Liver (tissue), 9 donors: Measurements from ENCODE around the gene CLPTM1L. TPM values are rescaled to one million over a fixed set of nuclear protein-coding genes. Genes with fewer than 3 reads are reported as not detected.

Source experiments
- DNase-seq: peaks from one replicate; pipeline ENCODE4 v3.0.0-alpha.2; 2017; ENCODE audit warnings: low spot score
- H3K27ac ChIP-seq, 2 donors: one replicate each; pipeline ENCODE4 v1.7.0; 2013; ENCODE audit warnings: inconsistent platforms in 2 of 2, low read length in 2 of 2, control low read depth in 1 of 2, low read depth in 1 of 2, mild to moderate bottlenecking in 1 of 2
- H3K27me3 ChIP-seq, 4 donors: one replicate each; pipeline versions ENCODE4 v1.6.1 to v1.7.0; 2013; ENCODE audit warnings: low read length in 3 of 4, inconsistent platforms in 1 of 4, mild to moderate bottlenecking in 1 of 4, moderate library complexity in 1 of 4; ENCODE audit not compliant: control insufficient read depth in 4 of 4, insufficient read depth in 4 of 4
- H3K36me3 ChIP-seq, 4 donors: one replicate each; pipeline versions ENCODE4 v1.6.1 to v1.7.0; 2013; ENCODE audit warnings: low read length in 3 of 4, mild to moderate bottlenecking in 3 of 4, low read depth in 1 of 4, moderate library complexity in 1 of 4; ENCODE audit not compliant: control insufficient read depth in 4 of 4, insufficient read depth in 3 of 4
- H3K4me1 ChIP-seq, 4 donors: one replicate each; pipeline versions ENCODE4 v1.6.1 to v1.7.0; 2013; ENCODE audit warnings: low read length in 3 of 4, mild to moderate bottlenecking in 3 of 4, moderate library complexity in 1 of 4; ENCODE audit not compliant: control insufficient read depth in 4 of 4, insufficient read depth in 4 of 4
- H3K4me3 ChIP-seq, 3 donors: one replicate each; pipeline versions ENCODE4 v1.6.1 to v1.7.0; 2013; ENCODE audit warnings: low read length in 3 of 3, control low read depth in 1 of 3, low read depth in 1 of 3, mild to moderate bottlenecking in 1 of 3
- H3K9ac ChIP-seq, 2 donors: one replicate each; pipeline ENCODE4 v1.7.0; 2013; ENCODE audit warnings: low read length in 2 of 2, mild to moderate bottlenecking in 2 of 2, moderate library complexity in 2 of 2, control low read depth in 1 of 2, low read depth in 1 of 2
- H3K9me3 ChIP-seq, 4 donors: one replicate each; pipeline versions ENCODE4 v1.6.1 to v1.7.0; 2013; ENCODE audit warnings: low read length in 3 of 4; ENCODE audit not compliant: control insufficient read depth in 4 of 4
- ATF3 ChIP-seq: IDR thresholded peaks from 2 replicates; pipeline ENCODE4 v1.6.1; 2016; ENCODE audit warnings: antibody characterized with exemption
- CTCF ChIP-seq: fragments of 150-350 bp; IDR thresholded peaks from 2 replicates; pipeline ENCODE4 v1.5.1; 2017; ENCODE audit warnings: improper control_type of control experiment, low read depth, low read length; ENCODE audit not compliant: missing input control
- FOXA1 ChIP-seq: IDR thresholded peaks from 2 replicates; pipeline ENCODE4 v1.6.1; 2016; ENCODE audit warnings: antibody characterized with exemption
- FOXA2 ChIP-seq: IDR thresholded peaks from 2 replicates; pipeline ENCODE4 v1.6.1; 2016; ENCODE audit warnings: antibody characterized with exemption
- HNF4A ChIP-seq, 2 donors: conservative IDR thresholded peaks; 2 replicates each; pipeline ENCODE4 v1.6.1; 2016; ENCODE audit warnings: antibody characterized with exemption in 2 of 2, mild to moderate bottlenecking in 2 of 2
- JUND ChIP-seq, 2 donors: IDR thresholded peaks; 2 replicates each; pipeline ENCODE4 v1.6.1; 2016; ENCODE audit warnings: antibody characterized with exemption in 2 of 2
- MAX ChIP-seq: IDR thresholded peaks from 2 replicates; pipeline ENCODE4 v1.6.1; 2016; ENCODE audit warnings: antibody characterized with exemption
- NR2F2 ChIP-seq: IDR thresholded peaks from 2 replicates; pipeline ENCODE4 v1.6.1; 2016; ENCODE audit warnings: antibody characterized with exemption
- REST ChIP-seq: IDR thresholded peaks from 2 replicates; pipeline ENCODE4 v1.6.1; 2016; ENCODE audit warnings: antibody characterized with exemption, mild to moderate bottlenecking
- RXRA ChIP-seq, 2 donors: IDR thresholded peaks; 2 replicates each; pipeline ENCODE4 v1.6.1; 2017 to 2018; ENCODE audit warnings: antibody characterized with exemption in 2 of 2, mild to moderate bottlenecking in 1 of 2
- YY1 ChIP-seq: IDR thresholded peaks from 2 replicates; pipeline ENCODE4 v1.6.1; 2016; ENCODE audit warnings: antibody characterized with exemption, mild to moderate bottlenecking
- ZBTB33 ChIP-seq: IDR thresholded peaks from 2 replicates; pipeline ENCODE4 v1.6.1; 2016; ENCODE audit warnings: antibody characterized with exemption
- WGBS: extraction: QIAGEN DNeasy Blood & Tissue Kit; methylation state at CpG from one replicate; pipeline ENCODE4 v1.1.7; 2013; 5-methylcytosine and 5-hydroxymethylcytosine counted together
- polyA plus RNA-seq, 2 donors: library from polyadenylated mRNA; stranded (reverse) in 1 of 2; unstranded in 1 of 2; fragments of 200-250 nt in 1 of 2; fragments of >200 nt in 1 of 2; fragmentation: Nextera tagmentation in 1 of 2; extraction: Ambion mirVana in 1 of 2; gene quantifications; one replicate each; pipeline versions ENCODE4 v1.2.1 to v1.2.3, GENCODE V29; 2013 to 2015
- total RNA-seq, 2 donors: library from RNA; depleted of rRNA; stranded (reverse); fragments of >200 nt; gene quantifications; one replicate each; pipeline ENCODE4 v1.2.3, GENCODE V29; 2014
- donor health status: healthy.
- donor health status: healthy.
- donor health status: healthy.
- donor health status: healthy.
- donor health status: healthy.

Gene CLPTM1L
- total and polyA plus RNA-seq, 4 donors = 69.2 to 255 (median 146) TPM

GRCh38 chr5:1381370-1382247 is 36.7 kb upstream of the CLPTM1L start:
- DNase-seq = no peak

More at GRCh38 chr5:1381370-1382247, 36.7 kb upstream of the CLPTM1L start:
- Histone ChIP-seq H3K9ac (no peak overlapping the region), H3K27me3 (peaks cover 0 to 3% (median 1%) of the 10 kb centered on the region in 4 donors), H3K27ac (no peak overlapping the region), H3K36me3 (no peaks in the 10 kb centered on the region), H3K4me1 (peaks cover 3 to 16% (median 8%) of the 10 kb centered on the region in 4 donors), H3K4me3 (no peak overlapping the region), H3K9me3 (no peaks in the 10 kb centered on the region)
- WGBS = 88% methylated on average over 25 of the region's 25 CpGs
- no peak for TF ChIP-seq YY1
- TF ChIP-seq RXRA (IDR thresholded peaks at IDR 0.05) = no peak
- no peak for TF ChIP-seq CTCF
- TF ChIP-seq JUND (IDR thresholded peaks at IDR 0.05) = no peak
- TF ChIP-seq HNF4A (conservative IDR thresholded peaks at IDR 0.05) = no peak
- no peak for TF ChIP-seq FOXA1
- no peak for TF ChIP-seq MAX
- no peak for TF ChIP-seq NR2F2
- no peak for TF ChIP-seq ATF3
- no peak for TF ChIP-seq ZBTB33
- no peak for TF ChIP-seq FOXA2
- no peak for TF ChIP-seq REST
